Testis (tissue), 2 donors: ENCODE measurements around the gene POLR2J.
"Not testable (repeated sequence)": the region's sequence is repeated elsewhere in the genome, so short reads cannot be mapped to it uniquely, and the experiment has no call there.

Experiments used
- CTCF ChIP-seq, 3 experiments: fragments of 450-650 bp in 2 of 3; fragments of 200-600 bp in 1 of 3; sonication (generic) in 1 of 3; IDR thresholded peaks; one replicate each; pipeline ENCODE4 v1.5.1; 2016 to 2019; ENCODE audit warnings: antibody characterized with exemption in 3 of 3, mild to moderate bottlenecking in 2 of 3, moderate library complexity in 1 of 3
- POLR2A ChIP-seq: fragments of 450-650 bp; IDR thresholded peaks from one replicate; pipeline ENCODE4 v1.6.1; 2017; ENCODE audit warnings: antibody characterized with exemption, mild to moderate bottlenecking, moderate library complexity

- TF ChIP-seq CTCF (IDR thresholded peaks at IDR 0.05); POLR2A: not testable (repeated sequence)
Measured at GRCh38 chr7:102510575-102510974, 31.9 kb upstream of the POLR2J start.
